Ishikawa (cell line): Measurements from ENCODE around the gene ASCL2.

Experiments
- CEBPB ChIP-seq: IDR thresholded peaks from 2 replicates; pipeline ENCODE4 v1.6.1; 2012
- CREB1 ChIP-seq: IDR thresholded peaks from 2 replicates; pipeline ENCODE4 v1.6.1; 2012; ENCODE audit warnings: low read depth
- EGR1 ChIP-seq: IDR thresholded peaks from 2 replicates; pipeline ENCODE4 v1.6.1; 2012
- EP300 ChIP-seq: IDR thresholded peaks from 2 replicates; pipeline ENCODE4 v1.6.1; 2012; ENCODE audit warnings: borderline replicate concordance
- FOXM1 ChIP-seq: IDR thresholded peaks from 2 replicates; pipeline ENCODE4 v1.6.1; 2012; ENCODE audit warnings: low read depth, borderline replicate concordance
- MAX ChIP-seq: IDR thresholded peaks from 2 replicates; pipeline ENCODE4 v1.6.1; 2012
- NFIC ChIP-seq: IDR thresholded peaks from 2 replicates; pipeline ENCODE4 v1.6.1; 2012
- RAD21 ChIP-seq: IDR thresholded peaks from 2 replicates; pipeline ENCODE4 v1.6.1; 2012; ENCODE audit warnings: low read depth
- REST ChIP-seq: IDR thresholded peaks from 2 replicates; pipeline ENCODE4 v1.6.1; 2012; ENCODE audit warnings: low read depth, mild to moderate bottlenecking
- TCF12 ChIP-seq: IDR thresholded peaks from 2 replicates; pipeline ENCODE4 v1.6.1; 2012; ENCODE audit warnings: low read depth
- TEAD4 ChIP-seq: IDR thresholded peaks from 2 replicates; pipeline ENCODE4 v1.6.1; 2012
- USF1 ChIP-seq: IDR thresholded peaks from 2 replicates; pipeline ENCODE4 v1.6.1; 2012
- YY1 ChIP-seq: IDR thresholded peaks from 2 replicates; pipeline ENCODE4 v1.6.1; 2012; ENCODE audit warnings: low read depth
- ZBTB7A ChIP-seq: IDR thresholded peaks from 2 replicates; pipeline ENCODE4 v1.6.1; 2012; ENCODE audit warnings: low read depth

Gene ASCL2

GRCh38 chr11:2307501-2308331, 37.3 kb upstream of the ASCL2 start:
- no peak for TF ChIP-seq FOXM1
- no peak for TF ChIP-seq EGR1
- no peak for TF ChIP-seq NFIC
- TF ChIP-seq RAD21, result no peak
- TF ChIP-seq EP300, result no peak
- TF ChIP-seq TEAD4, result no peak
- TF ChIP-seq YY1, result no peak
- TF ChIP-seq CEBPB, result no peak
- no peak for TF ChIP-seq USF1
- TF ChIP-seq CREB1, result no peak

- TF ChIP-seq EGR1 (no peak), ZBTB7A (no peak), NFIC (no peak), RAD21 (no peak), USF1 (no peak), YY1 (no peak), FOXM1 (no peak), REST (no peak), MAX (no peak), TCF12 (no peak), CREB1 (no peak), EP300 (no peak), CEBPB (no peak)
Observed at GRCh38 chr11:2306877-2307500, 36.6 kb upstream of the ASCL2 start.

GRCh38 chr11:2306452-2306823, 36.0 kb upstream of the ASCL2 start:
- no peak for TF ChIP-seq CREB1
- TF ChIP-seq RAD21, result no peak
- no peak for TF ChIP-seq EGR1
- TF ChIP-seq EP300, result no peak
- no peak for TF ChIP-seq TCF12
- TF ChIP-seq TEAD4, result no peak

- TF ChIP-seq CREB1 (no peak), TEAD4 (no peak), EP300 (no peak), USF1 (no peak)
Observed at GRCh38 chr11:2305788-2306451, 35.5 kb upstream of the ASCL2 start.

- TF ChIP-seq EGR1, result no peak
- TF ChIP-seq ZBTB7A, result no peak
- TF ChIP-seq CEBPB, result no peak
- TF ChIP-seq RAD21, result peak; percentile 94
- TF ChIP-seq TEAD4, result no peak
- no peak for TF ChIP-seq TCF12
- TF ChIP-seq CREB1, result no peak
- no peak for TF ChIP-seq EP300
Observed at GRCh38 chr11:2305140-2305778, 34.9 kb upstream of the ASCL2 start.

GRCh38 chr11:2304506-2305139, 34.2 kb upstream of the ASCL2 start:
- TF ChIP-seq CEBPB (no peak), REST (no peak), RAD21 (no peak), EP300 (no peak), MAX (no peak), NFIC (no peak), USF1 (no peak), TCF12 (no peak), EGR1 (no peak), YY1 (no peak), TEAD4 (no peak), CREB1 (no peak), ZBTB7A (no peak)
